Activated CD4-positive, alpha-beta T cell treated with anti-CD3 and anti-CD28 coated beads, Interleukin-2, Interleukin-6, amounts not matched to agents 100 ng/mL and 50 ng/mL, durations not matched to agents 16 hours and 8 hours (primary cell): Measurements from ENCODE around the gene RPRD1B.
A peak's percentile ranks its signal among the peaks of the same experiment; 100 is the strongest.

Experiments used
- DNase-seq: peaks from one replicate; pipeline ENCODE4 v3.0.0-alpha.2; 2020

RPRD1B gene

DNA sequence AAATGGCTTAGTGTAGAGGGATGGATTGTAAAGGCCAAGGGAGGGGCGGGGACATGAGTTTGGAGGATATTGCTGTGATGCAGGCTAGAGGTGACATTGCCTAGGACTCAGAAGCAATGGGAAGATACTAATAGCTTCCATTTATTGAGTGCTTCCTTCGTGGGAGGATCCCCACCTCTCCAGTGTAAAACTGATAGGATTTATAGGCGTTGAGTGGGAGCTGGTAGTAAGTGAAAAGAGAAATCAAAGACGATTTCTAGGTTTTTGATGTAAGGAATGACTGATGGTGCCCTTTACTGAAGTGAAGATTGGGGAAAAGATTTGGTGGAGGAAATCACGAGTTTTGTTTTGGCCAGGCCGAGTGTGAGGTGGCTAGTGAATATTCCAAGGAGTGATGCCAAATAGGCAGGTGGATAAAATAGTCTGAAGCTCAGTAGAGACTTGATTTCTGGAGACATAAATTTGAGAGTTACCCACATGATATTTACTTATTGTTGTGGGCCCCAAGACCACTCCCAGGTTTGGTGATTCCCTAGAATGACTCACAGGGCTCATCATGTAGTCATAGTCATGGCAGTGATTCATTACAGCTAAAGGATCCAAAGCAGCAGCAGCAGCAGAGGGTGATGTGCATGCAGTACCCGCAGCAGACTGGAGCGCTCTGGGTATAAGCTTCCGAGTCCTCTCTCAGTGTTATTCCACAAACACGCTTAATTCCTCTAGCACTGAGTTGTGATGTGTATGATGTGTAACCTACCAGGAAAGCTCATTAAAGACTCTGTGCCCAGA lies 10.2 kb downstream of the RPRD1B start:
- peak; percentile 51 for DNase-seq

DNA sequence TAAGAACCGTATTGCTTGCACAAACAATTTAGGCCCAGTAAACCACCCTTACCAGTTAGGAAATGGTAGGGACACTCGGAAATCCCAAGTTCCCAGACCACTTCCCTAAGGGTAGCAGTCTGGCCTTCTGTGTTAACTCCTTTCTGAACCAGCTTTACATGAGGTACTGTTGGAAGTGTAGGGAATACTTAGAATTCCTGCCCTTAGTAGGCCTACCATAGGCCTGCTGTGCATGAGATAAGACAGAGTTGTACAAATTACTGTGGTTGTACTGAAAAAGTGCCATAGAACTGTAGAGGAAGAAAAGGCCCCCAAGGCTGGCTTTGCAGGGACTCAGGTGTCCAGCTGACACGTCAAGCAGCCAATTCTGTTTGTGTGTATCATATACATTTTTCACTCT lies 11.1 kb downstream of the RPRD1B start:
- no peak for DNase-seq

DNA sequence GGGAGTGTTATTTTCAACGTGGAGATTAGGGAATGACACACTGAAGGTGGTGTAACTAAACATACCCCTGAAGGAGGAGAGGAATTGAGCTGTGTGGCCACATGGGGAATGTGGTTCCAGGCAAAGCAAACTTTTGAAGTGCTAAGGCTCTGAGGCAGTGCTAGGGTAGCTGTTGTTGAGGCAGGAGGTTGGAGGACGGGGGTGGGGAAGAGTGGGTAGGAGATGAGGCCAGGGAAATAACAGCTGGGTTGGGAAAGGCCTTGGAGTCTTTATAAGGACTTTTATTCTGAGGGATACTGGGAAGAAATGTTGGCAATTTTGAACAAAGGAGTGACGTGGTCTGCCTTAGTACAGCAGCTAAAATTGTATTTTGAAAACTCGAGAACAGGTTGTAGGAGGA lies 13.0 kb downstream of the RPRD1B start:
- DNase-seq, result no peak

DNA sequence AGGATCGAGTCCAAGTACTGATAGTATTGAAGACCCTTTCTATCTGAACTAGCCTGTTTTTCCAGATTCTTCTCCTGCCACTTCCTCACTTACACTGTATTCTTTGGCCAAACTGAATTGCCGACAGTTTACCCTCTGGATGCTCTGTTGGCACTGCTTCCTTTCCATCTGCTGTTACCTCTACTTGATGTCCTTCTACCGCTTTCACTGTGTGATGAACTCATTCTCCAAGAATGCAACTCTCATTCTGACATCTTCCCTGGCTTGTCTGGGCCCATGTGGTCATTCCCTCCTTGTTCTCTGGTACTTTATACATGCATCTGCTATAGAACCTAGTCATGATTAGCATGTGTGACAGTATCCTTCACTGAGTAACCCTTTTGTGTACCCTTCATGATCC lies 16.3 kb downstream of the RPRD1B start:
- DNase-seq, result peak; percentile 34

DNA sequence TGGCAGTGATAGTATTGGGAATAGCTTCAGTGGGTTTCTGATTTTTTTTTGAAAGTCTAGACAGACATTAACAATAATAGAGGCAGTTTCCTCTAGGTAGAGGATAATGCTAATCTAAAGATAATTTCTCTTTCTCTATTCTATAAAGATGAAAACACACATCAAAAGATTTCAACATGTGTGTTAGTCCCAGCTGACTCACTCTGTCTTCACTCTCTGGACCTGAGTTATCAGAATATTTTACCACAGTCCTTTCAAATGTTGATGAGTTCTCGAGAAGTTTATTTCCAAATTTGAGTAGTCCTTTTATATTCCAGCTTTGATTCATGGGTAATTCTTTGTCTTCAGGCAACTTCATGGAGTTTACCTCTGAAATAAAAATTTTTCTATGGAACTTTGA lies 17.1 kb downstream of the RPRD1B start:
- no peak for DNase-seq

DNA sequence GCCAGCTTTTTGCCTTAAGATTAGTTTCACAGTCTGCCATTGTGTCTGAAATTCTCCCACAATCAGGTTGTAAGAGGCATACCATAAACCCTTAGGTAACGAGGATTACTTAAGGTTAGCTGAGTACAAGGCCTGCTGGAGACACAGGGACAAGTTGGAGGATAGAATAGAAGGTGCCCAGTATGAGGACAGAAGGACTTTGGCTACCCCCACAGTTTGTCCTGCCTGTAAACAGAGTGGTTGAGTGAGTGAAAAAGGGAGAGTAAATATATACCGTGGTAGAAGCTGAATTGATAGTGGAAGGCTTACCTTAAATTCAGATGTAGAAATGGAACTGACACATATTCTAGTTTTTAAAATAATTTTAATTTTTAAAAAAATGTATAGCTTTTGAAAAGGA lies 19.3 kb downstream of the RPRD1B start:
- no peak for DNase-seq

DNA sequence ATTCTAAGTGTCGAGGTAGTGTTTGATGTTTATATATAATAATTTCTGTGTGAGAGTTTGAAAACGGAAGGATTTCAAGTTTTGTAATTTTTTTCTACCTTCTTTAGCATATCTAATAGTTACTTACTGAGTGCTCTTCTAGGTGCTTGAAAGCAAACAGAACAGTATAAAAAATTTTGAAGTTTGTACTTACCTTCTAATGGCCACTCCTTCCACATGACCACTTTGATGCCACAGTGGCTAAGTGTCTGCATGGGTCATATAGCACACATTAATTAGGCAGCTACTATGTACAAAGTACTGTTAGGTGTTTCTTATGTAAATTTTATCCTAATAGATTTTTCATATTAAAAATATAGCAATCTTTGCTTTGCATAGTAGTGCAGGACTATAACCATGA lies 21.1 kb downstream of the RPRD1B start:
- DNase-seq, result no peak

DNA sequence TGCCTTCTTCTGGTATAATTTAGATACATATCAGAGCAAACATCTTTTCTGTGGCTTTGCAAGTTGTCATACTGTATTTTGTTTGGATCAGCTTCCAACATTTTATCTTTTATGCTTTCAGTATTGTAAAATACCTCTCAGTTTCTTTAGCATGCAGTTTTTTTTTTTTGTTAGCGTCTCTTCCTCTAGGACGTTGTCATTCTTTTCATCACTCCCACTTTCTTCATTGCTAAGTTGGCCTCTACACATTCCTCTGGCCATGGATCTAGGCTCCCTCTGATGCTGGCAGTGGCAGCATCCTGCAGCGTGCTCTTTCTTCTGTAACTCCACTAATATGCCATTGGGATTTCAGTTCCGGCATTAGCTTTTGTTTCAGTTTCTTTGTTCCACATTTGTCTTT lies 21.7 kb downstream of the RPRD1B start:
- DNase-seq, result no peak

DNA sequence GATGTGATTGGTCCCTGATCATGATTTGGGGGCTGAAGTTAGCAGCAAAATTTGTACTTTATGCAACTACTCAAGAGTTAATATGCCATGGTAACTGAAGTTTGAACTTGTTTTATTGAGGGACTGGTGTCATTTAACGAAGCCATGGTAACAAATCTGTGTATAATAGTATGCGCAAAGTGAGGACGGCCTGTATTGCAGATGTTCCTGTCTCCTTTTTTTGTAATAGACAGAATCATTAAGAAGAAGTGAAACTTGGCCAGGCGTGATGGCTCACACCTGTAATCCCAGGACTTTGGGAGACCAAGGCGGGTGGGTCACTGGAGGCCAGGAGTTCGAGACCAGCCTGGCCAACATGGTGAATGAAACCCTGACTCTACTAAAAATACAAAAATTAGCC lies 22.3 kb downstream of the RPRD1B start:
- no peak for DNase-seq

DNA sequence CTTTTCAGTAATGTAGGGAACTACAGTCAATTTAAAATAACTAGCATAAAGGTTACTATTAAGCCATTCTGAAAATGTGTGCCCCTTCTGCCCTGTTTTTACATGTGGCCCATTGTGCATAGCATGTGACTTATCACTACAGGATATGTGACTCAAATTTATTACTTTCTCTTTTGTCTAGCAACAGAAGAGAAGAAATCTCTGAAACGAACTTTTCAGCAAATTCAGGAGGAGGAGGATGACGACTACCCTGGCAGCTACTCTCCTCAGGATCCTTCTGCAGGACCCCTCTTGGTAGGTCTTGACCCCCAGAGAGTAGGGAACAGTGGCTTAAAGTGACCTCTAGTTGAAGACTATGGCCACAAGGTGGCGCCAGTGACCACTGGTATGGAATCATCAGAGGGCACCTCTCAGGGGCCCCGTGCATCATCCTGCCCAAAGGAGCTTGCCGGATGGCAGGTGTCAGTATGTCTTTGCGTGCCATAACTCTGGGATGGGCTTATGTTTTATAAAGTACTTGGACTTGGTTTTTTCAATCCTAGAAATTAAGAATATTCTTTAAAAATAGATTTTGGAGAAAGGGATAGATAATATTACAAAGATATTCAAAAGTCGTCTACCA lies 23.9 kb downstream of the RPRD1B start:
- DNase-seq, result peak; percentile 82

DNA sequence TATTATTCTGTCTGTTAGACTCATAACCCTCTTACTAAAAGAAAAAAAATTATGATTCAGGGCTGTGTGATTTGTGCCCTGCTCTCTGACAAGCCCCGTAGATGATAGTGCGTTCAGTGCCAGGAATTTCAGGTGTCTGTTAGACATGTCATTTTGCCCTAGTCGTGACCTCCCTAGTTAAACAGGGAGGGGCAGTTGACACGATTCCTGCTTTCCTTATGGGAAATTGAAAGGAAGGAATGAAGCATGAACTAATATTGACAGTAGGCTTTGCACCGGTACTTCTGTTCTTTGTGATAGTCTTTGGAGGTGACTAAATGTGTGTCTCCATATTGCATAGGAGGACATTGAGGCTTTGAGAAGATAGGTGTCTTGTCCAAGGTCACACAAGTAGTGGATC lies 26.3 kb downstream of the RPRD1B start:
- no peak for DNase-seq

DNA sequence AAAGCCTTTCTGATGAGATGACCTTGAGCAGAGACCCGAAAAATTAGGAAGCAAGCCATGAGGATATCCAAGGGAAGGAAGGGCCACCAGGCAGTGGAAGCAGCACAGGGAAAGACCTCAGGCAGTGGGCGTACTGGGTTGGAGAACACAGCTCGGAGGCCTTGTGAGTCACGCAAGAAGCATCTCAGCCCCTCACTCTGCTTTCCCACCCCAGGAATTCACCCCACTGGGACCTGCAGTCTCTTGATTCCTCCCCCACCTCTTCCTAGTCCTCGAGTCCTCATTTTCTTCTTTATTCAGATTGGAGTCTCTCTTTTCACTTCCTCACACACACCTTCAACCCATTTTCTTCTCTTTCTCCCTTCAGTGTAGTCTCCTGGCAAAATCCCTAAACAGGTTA lies 27.0 kb downstream of the RPRD1B start:
- DNase-seq, result no peak

DNA sequence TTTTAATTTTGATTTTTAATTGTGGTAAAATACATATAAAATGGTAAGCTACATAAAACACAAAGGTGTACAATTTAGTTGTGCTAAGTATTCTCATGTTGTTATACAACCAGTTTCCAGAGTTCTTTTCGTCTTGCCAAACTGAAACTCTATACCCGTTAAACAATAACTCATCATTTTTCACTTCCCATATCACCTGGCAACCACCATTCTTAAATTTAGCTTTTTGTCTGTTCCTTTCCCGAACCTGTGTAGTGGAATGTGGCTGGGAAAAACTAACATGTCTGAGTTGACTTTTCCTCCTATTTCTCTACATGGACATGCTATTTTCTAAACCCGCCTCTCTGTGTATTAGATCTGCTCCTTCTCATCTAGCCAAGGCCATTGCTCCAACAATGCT lies 27.6 kb downstream of the RPRD1B start:
- DNase-seq, result no peak

DNA sequence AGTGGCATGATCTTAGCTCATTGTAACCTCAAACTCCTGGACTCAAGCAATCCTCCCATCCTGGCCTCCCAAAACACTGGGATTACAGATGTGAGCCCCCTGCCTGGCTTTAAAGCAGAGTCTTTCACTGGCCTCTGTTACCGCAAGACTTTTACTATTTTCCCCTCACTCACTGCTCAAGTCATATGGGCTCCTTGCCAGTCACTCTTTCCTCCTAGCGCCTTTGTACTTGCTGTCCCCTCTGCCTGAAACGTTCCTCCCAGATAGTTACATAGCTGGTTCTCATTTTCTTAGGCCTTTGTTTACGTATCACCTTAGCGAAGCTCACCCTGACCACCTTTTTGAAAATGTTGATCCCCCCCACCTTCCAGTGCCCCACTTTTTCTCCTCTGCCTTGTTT lies 29.3 kb downstream of the RPRD1B start:
- no peak for DNase-seq

DNA sequence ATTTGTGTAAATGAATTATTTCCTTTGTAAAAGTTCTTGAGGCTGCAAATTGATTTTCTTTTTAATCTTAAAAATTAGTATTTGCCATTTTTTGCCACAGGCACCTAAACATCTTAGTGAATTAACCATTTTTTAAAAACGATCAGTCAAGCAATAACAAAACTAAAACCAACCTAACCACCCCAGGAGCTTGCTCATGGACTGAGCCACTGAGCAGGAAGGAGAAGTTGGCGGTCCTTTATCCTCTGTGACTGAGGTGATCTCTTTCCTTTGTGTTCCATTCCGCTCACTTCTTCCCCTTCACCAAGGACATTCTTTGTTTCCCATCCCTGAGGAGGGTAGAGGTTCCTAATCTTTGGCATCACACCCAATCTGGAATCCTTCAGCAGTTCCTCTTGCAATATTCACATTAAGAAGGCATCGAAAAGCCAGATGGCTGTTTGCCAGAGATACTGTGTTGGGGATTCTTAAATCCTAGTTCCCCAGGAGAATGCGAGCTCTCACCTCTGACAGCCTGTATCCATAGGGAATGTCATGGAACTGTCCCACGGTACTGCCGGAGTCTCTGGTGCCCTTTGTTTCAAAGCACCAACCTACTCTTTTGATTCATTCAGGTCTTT lies 30.5 kb downstream of the RPRD1B start:
- no peak for DNase-seq

DNA sequence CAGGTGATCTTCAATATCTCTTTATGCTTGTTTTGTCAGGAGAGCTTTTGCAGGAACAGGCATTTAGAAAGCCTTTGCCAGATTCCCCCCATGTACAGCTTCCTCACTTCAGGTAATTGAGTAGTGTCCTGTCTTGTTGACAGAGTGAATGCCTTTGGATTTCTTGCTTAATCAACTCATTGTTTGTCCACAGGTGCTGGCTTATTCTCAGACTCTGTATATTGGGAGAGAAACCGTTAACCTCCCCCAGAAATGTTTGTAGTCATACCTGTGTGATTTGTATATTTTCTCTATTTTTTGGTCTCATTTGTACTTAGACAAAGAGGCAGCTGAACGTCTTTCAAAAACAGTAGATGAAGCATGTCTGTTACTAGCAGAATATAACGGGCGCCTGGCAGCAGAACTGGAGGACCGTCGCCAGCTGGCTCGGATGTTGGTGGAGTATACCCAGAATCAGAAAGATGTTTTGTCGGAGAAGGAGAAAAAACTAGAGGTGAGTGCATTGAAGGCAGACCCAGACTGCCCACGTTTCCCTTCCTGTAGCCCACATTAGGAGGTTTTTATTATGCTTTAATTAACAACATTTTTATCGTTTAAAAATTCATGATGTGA lies 32.3 kb downstream of the RPRD1B start:
- no peak for DNase-seq

DNA sequence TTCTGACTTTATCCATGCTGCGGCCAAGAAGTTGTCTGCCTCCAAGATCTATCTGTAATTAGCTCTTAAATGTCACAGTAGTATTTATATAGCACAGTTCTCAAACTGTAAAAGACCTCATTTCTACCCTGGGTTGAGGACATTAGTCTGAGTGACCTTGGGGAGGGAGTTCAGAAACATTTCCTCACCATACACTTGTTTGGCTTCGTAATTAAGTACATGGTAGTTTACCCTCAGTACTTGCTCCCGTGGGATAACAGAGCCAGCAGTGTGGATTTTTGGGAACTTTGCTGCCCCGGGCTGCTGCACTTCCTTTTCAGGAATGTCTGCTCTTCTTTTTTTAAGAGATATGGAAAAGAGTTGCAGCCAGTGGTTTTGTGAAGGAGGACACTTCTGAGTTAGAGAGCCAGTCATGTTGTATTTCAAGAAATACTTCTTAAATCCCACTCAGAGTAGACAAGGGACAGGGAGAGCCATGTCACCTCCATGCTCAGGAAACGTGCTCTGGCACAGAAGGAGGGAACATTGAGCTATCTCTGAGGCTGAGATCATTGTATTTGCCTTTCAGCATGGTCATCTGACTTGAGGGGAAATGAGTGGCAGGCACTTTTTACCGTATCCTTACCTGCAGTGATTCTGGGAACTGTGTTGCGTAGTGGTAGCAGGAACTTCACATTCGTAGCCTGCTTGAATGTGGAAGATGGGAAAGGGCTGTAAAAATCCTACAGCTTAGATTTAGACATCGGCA lies 33.6 kb downstream of the RPRD1B start:
- no peak for DNase-seq

DNA sequence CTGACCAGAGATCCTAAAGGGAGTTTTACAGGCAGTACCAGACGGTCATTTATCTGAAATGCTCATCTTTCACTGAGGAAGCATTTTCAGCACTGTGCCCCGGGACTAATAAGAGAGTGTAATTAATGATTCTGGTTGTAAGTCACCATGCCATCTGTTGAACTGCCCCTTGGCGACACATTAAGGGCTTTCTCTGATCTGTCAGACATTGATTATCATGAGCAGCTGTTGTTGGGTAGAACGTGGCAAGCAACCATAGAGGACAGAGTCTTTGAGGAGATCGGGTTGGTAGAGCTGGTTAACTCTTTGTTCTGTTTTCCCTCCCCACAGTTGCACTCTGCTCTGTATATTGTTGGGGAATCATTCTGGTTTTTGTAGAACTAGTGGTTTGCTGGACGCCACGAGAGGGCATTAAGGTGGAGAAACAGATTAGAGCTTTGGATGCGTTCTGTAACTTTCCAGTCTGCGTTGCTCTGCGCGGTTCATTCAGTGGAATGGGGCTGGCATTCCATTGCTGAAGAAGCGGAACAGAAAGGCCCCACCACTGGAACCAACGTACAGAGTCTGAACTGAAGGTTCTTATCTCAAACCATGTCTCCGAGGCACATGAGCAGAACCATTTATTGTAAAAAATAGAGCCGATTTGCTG lies 34.3 kb downstream of the RPRD1B start:
- no peak for DNase-seq

DNA sequence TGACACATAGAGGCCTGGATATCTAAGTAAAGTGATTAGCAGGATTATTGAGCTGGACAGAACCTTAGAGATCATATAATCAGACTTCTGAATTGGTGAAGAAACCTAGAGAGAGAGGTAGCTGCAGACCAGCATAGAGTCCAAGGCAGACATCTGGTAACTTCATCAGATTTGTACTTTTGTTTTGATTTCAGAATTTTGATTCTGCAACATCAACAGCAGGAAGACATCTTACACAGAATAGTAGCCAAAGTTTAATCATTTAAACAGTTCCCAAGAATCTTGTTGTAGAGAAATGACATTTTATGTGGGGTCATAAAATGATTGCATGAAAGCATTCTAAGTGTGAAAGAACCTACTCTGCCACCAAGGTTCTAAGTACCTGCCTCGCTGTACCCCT lies 39.4 kb downstream of the RPRD1B start:
- DNase-seq, result no peak

DNA sequence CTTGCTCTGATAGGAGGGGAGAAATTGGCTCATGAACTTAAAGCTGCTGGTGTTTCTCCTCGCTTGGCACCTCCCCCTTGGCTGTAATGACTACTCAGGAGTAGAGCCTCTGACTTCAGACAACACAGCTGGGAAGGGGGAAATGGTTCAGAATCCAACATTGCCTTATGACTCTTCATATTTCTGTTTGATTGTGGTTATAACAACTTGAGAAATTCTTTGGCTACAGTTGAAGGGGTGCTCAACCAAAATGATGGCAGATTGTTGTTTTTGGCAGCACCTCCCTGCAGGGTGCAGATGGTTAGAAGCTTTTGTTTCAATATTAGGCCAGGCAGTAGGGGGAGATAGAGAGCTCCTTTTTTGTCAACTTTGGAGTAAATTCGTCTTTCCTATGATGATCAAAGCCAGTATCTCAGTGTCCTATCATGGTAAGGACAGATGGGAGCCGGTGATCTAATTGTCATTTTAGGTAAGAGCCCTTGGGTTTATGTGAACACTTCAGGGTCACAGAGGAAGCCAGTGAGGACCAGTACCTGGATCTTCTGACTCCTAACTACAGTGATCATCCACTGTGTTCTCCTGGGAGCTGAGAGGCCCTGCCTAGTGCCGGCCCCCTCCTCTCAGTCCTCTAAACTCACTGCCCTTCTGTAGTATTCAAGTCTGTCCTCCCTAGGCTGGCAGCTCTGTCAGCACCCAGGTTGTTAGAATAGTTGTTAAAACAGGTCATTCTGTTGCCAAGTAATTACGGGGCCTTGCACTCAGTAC lies 39.9 kb downstream of the RPRD1B start:
- DNase-seq, result peak; percentile 59

DNA sequence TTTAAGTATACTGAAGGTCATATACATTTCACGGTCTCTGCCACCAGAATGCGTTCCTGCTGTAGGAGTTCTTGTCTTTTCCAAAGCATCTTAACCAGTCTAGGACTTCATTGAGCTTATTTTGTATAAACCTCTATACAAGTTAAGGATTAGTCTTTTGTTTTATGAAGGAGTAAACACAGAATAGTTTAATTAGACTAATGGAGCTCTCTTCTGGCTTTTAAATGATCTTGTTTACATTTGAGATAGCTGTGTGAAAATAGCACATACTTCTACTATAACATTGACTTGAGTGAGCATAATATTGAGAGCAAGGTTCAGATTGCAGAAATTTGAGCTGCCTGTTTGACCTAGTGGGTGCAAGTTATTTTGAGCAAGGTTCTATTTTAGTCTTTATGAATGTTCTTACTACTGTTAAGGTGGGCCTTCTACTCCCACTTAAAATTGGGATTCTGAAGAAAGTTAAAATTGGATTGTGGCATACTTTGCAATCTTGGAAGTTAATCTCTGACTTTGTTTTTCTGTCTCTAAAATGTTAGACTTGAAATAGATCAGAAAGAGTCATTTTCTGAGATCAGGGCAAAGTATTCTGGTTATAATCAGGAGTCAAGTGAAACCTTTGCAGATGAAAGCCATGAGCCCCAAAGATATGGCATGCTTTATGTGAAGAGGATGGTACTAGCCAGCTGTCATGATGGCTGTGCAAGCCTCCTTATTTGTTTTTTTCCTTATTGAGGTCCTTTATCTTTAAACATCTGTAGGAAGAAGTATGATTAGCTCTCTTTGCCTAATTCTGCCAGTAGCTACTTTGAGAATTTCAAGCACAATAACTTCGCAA lies 41.8 kb downstream of the RPRD1B start:
- DNase-seq, result no peak
